ENCODE data around the gene KRTAP13-2. TPM values are rescaled to one million over a fixed set of nuclear protein-coding genes. Genes with fewer than 3 reads are reported as not detected.

KRTAP13-2 gene
- not detected in 5 replicates for total RNA-seq (2022; extraction: Qiagen RNA extraction)

GRCh38 chr21:30372139-30372770 lies at the start of gene KRTAP13-2:
Gene KRTAP13-2 (minus strand): TSS chr21:30372271. CDS start chr21:30372213, 58 bp downstream.

GRCh38 chr21:30395731-30396130 lies 23.7 kb upstream of the KRTAP13-2 start, which contains the start of gene KRTAP13-1:
Gene KRTAP13-1 (plus strand): TSS chr21:30396031. CDS start chr21:30396087, 56 bp downstream.

GRCh38 chr21:30348506-30348905 lies 23.6 kb downstream of the KRTAP13-2 start, which contains the start of gene KRTAP23-1:
Gene KRTAP23-1 (minus strand): TSS chr21:30348606. CDS start chr21:30348606, 0 bp downstream.

GRCh38 chr21:30337276-30337744 lies 34.8 kb downstream of the KRTAP13-2 start, which contains the start of gene KRTAP27-1:
Gene KRTAP27-1 (minus strand): TSS chr21:30337694. CDS start chr21:30337668, 26 bp downstream.

Other genes with a start within 250 kb of the KRTAP13-2 start
- not detected in 5 replicates for gene CLDN17, start 205.5 kb downstream of the KRTAP13-2 start, total RNA-seq (2022; extraction: Qiagen RNA extraction)
- not detected in 5 replicates for gene CLDN8, start 156.2 kb downstream of the KRTAP13-2 start, total RNA-seq (2022; extraction: Qiagen RNA extraction)
- gene KRTAP24-1, start 89.3 kb downstream of the KRTAP13-2 start, total RNA-seq (2022; extraction: Qiagen RNA extraction): not detected in 5 replicates
- not detected in 5 replicates for gene KRTAP25-1, start 82.8 kb downstream of the KRTAP13-2 start, total RNA-seq (2022; extraction: Qiagen RNA extraction)
- gene KRTAP26-1, start 52.0 kb downstream of the KRTAP13-2 start, total RNA-seq (2022; extraction: Qiagen RNA extraction): not detected in 5 replicates
- not detected in 5 replicates for gene KRTAP27-1, start 34.6 kb downstream of the KRTAP13-2 start, total RNA-seq (2022; extraction: Qiagen RNA extraction)
- not detected in 5 replicates for gene KRTAP23-1, start 23.7 kb downstream of the KRTAP13-2 start, total RNA-seq (2022; extraction: Qiagen RNA extraction)
- gene KRTAP13-1, start 23.8 kb upstream of the KRTAP13-2 start, total RNA-seq (2022; extraction: Qiagen RNA extraction): not detected in 5 replicates
- gene KRTAP13-3, start 53.7 kb upstream of the KRTAP13-2 start, total RNA-seq (2022; extraction: Qiagen RNA extraction): not detected in 5 replicates
- gene KRTAP13-4, start 57.9 kb upstream of the KRTAP13-2 start, total RNA-seq (2022; extraction: Qiagen RNA extraction): not detected in 5 replicates
- gene KRTAP15-1, start 68.0 kb upstream of the KRTAP13-2 start, total RNA-seq (2022; extraction: Qiagen RNA extraction): not detected in 5 replicates
- not detected in 5 replicates for gene KRTAP19-1, start 108.1 kb upstream of the KRTAP13-2 start, total RNA-seq (2022; extraction: Qiagen RNA extraction)
- not detected in 5 replicates for gene KRTAP19-2, start 115.2 kb upstream of the KRTAP13-2 start, total RNA-seq (2022; extraction: Qiagen RNA extraction)
- not detected in 5 replicates for gene KRTAP19-3, start 119.7 kb upstream of the KRTAP13-2 start, total RNA-seq (2022; extraction: Qiagen RNA extraction)
- not detected in 5 replicates for gene KRTAP19-4, start 124.9 kb upstream of the KRTAP13-2 start, total RNA-seq (2022; extraction: Qiagen RNA extraction)
- not detected in 5 replicates for gene KRTAP19-5, start 129.9 kb upstream of the KRTAP13-2 start, total RNA-seq (2022; extraction: Qiagen RNA extraction)
- gene KRTAP19-6, start 169.6 kb upstream of the KRTAP13-2 start, total RNA-seq (2022; extraction: Qiagen RNA extraction): not detected in 5 replicates
- gene KRTAP19-7, start 189.0 kb upstream of the KRTAP13-2 start, total RNA-seq (2022; extraction: Qiagen RNA extraction): not detected in 5 replicates
- not detected in 5 replicates for gene KRTAP22-2, start 218.1 kb upstream of the KRTAP13-2 start, total RNA-seq (2022; extraction: Qiagen RNA extraction)
- not detected in 5 replicates for gene KRTAP6-3, start 220.2 kb upstream of the KRTAP13-2 start, total RNA-seq (2022; extraction: Qiagen RNA extraction)
- not detected in 5 replicates for gene KRTAP6-2, start 226.6 kb upstream of the KRTAP13-2 start, total RNA-seq (2022; extraction: Qiagen RNA extraction)
- not detected in 5 replicates for gene KRTAP22-1, start 228.8 kb upstream of the KRTAP13-2 start, total RNA-seq (2022; extraction: Qiagen RNA extraction)
- not detected in 5 replicates for gene KRTAP6-1, start 241.7 kb upstream of the KRTAP13-2 start, total RNA-seq (2022; extraction: Qiagen RNA extraction)
- not detected in 5 replicates for gene KRTAP20-1, start 244.2 kb upstream of the KRTAP13-2 start, total RNA-seq (2022; extraction: Qiagen RNA extraction)
- not detected in 5 replicates for gene KRTAP20-4, start 248.4 kb upstream of the KRTAP13-2 start, total RNA-seq (2022; extraction: Qiagen RNA extraction)

All from A549 treated with CORT108297 at 1 μM for 4 hours (cell line).